ENCODE data around the gene VPS11. TPM values are rescaled to one million over a fixed set of nuclear protein-coding genes. Genes with fewer than 3 reads are reported as not detected.

The VPS11 gene
- polyA plus RNA-seq, 1 donor from 2014 or later, result 24.8 TPM

DNA sequence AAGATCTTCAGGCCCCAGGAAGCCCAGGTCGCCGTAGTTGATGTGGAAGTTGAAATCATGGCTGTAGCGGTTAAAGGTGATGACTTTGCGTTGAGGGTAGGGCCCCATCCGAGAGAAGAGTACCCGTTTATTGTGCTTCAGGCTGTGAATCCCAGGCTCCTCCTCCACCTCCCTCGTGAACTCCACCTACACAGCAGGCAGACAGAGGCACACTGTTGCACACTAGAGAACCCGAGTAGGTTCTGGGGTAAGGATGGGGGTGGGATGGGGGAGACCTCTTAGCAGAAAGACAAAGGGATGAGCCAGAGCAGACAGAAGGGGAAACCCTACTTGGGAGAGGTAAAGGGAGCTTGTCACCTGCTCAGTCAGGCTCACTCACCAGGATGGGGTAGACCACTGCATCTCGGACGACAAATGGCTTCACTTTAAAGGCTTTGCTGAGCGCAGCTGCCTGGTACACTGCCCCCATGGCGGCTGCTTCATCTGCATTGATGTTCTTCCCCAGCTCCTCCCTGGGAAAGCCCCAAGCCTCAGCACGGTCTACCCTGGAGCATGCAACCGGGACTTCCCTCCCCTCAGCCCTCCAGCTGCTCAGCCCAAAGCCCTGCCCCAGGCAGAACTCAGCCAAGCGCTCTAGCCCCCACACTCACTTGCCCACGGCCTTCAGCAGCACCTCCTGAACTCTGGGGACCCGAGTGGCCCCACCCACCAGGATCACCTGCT, 16.0 kb upstream of the VPS11 start:
- no peaks in the 10 kb centered on the region for H4K20me1 ChIP-seq (ENCODE audit: insufficient read depth)
- no peak overlapping the region for H3K9ac ChIP-seq (ENCODE audit: low read length)
- H3K9me2 ChIP-seq (ENCODE audit: insufficient read depth, low read length), result no peaks in the 10 kb centered on the region
- H3K4me2 ChIP-seq (ENCODE audit: low read length), result no peak overlapping the region
- H2AFZ ChIP-seq (ENCODE audit: low read depth, low read length), result no peak overlapping the region
- no peaks in the 10 kb centered on the region for H3K27me3 ChIP-seq (ENCODE audit: insufficient read depth, low read depth, low read length)
- H3K79me2 ChIP-seq (replicated peaks; ENCODE audit: insufficient read depth, low read length), result peaks cover 12% of the 10 kb centered on the region
- no peak overlapping the region for H3K27ac ChIP-seq (ENCODE audit: low read length)
- no peak overlapping the region for H3K4me3 ChIP-seq (ENCODE audit: low read length)
- peaks cover 10% of the 10 kb centered on the region for H3K36me3 ChIP-seq (ENCODE audit: insufficient read depth, low read length)
- no peaks in the 10 kb centered on the region for H3F3A ChIP-seq (ENCODE audit: insufficient read depth, low read length, poor library complexity, severe bottlenecking)
- no peaks in the 10 kb centered on the region for H3K9me3 ChIP-seq (ENCODE audit: low read length)
- TF ChIP-seq EP300 (conservative IDR thresholded peaks at IDR 0.05; ENCODE audit: poor library complexity, severe bottlenecking), result no peak
- TF ChIP-seq EZH2 (IDR thresholded peaks at IDR 0.05; ENCODE audit: borderline replicate concordance, insufficient read depth, low read length, poor library complexity, severe bottlenecking), result no peak
- TF ChIP-seq TAF1 (IDR thresholded peaks at IDR 0.05; ENCODE audit: low read depth), result no peak
- TF ChIP-seq POLR2AphosphoS5 (IDR thresholded peaks at IDR 0.05), result no peak
- TF ChIP-seq, protein P1, sequence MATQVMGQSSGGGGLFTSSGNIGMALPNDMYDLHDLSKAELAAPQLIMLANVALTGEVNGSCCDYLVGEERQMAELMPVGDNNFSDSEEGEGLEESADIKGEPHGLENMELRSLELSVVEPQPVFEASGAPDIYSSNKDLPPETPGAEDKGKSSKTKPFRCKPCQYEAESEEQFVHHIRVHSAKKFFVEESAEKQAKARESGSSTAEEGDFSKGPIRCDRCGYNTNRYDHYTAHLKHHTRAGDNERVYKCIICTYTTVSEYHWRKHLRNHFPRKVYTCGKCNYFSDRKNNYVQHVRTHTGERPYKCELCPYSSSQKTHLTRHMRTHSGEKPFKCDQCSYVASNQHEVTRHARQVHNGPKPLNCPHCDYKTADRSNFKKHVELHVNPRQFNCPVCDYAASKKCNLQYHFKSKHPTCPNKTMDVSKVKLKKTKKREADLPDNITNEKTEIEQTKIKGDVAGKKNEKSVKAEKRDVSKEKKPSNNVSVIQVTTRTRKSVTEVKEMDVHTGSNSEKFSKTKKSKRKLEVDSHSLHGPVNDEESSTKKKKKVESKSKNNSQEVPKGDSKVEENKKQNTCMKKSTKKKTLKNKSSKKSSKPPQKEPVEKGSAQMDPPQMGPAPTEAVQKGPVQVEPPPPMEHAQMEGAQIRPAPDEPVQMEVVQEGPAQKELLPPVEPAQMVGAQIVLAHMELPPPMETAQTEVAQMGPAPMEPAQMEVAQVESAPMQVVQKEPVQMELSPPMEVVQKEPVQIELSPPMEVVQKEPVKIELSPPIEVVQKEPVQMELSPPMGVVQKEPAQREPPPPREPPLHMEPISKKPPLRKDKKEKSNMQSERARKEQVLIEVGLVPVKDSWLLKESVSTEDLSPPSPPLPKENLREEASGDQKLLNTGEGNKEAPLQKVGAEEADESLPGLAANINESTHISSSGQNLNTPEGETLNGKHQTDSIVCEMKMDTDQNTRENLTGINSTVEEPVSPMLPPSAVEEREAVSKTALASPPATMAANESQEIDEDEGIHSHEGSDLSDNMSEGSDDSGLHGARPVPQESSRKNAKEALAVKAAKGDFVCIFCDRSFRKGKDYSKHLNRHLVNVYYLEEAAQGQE (IDR thresholded peaks at IDR 0.05; ENCODE audit: borderline replicate concordance), result no peak
- TF ChIP-seq RAD21 (conservative IDR thresholded peaks at IDR 0.05), result no peak
- TF ChIP-seq, protein P2, sequence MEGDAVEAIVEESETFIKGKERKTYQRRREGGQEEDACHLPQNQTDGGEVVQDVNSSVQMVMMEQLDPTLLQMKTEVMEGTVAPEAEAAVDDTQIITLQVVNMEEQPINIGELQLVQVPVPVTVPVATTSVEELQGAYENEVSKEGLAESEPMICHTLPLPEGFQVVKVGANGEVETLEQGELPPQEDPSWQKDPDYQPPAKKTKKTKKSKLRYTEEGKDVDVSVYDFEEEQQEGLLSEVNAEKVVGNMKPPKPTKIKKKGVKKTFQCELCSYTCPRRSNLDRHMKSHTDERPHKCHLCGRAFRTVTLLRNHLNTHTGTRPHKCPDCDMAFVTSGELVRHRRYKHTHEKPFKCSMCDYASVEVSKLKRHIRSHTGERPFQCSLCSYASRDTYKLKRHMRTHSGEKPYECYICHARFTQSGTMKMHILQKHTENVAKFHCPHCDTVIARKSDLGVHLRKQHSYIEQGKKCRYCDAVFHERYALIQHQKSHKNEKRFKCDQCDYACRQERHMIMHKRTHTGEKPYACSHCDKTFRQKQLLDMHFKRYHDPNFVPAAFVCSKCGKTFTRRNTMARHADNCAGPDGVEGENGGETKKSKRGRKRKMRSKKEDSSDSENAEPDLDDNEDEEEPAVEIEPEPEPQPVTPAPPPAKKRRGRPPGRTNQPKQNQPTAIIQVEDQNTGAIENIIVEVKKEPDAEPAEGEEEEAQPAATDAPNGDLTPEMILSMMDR (IDR thresholded peaks at IDR 0.05; ENCODE audit: poor library complexity, severe bottlenecking), result no peak
- no peak for TF ChIP-seq MXI1 (conservative IDR thresholded peaks at IDR 0.05; ENCODE audit: poor library complexity, severe bottlenecking)
- TF ChIP-seq SMC3 (conservative IDR thresholded peaks at IDR 0.05; ENCODE audit: poor library complexity), result no peak

DNA sequence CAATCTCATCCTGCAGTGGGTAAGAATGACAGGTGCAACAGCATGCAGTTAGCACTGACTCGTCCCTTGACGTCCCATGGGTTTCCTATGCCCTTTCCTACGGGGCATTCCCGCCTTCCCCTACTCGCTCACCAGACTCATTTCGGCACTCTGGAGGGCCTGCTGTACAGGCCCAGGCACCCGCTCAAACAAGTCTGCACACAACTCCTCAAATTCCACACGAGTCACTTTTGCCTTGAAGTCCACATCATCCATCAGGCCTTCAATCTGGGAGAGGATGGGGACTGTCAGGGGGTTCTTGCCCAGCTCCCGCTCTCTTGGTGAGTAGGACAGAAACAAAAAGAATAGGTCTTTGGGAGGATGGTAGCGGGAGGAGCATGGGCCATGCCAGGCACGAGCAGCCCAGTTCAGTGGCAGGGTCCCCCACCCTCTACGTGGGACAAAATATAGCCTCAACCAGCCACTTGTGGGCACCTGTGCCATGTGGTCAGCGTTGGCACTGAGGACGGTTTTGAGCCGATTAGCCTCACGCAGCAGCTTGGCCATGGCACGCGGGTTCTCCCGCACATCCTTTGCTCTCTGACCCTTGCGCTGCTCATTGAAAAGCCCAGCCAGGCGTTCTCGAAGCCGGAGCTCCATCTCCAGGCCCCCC, 15.3 kb upstream of the VPS11 start:
- no peak overlapping the region for H3K4me3 ChIP-seq (ENCODE audit: low read length)
- H3K27me3 ChIP-seq (ENCODE audit: insufficient read depth, low read depth, low read length), result no peaks in the 10 kb centered on the region
- no peak overlapping the region for H3K4me2 ChIP-seq (ENCODE audit: low read length)
- peaks cover 10% of the 10 kb centered on the region for H3K36me3 ChIP-seq (ENCODE audit: insufficient read depth, low read length)
- H3K27ac ChIP-seq (ENCODE audit: low read length), result no peak overlapping the region
- no peaks in the 10 kb centered on the region for H3F3A ChIP-seq (ENCODE audit: insufficient read depth, low read length, poor library complexity, severe bottlenecking)
- no peak overlapping the region for H2AFZ ChIP-seq (ENCODE audit: low read depth, low read length)
- no peaks in the 10 kb centered on the region for H3K9me3 ChIP-seq (ENCODE audit: low read length)
- peaks cover 12% of the 10 kb centered on the region for H3K79me2 ChIP-seq (replicated peaks; ENCODE audit: insufficient read depth, low read length)
- no peak overlapping the region for H3K9ac ChIP-seq (ENCODE audit: low read length)
- H4K20me1 ChIP-seq (ENCODE audit: insufficient read depth), result no peaks in the 10 kb centered on the region
- TF ChIP-seq MXI1 (conservative IDR thresholded peaks at IDR 0.05; ENCODE audit: poor library complexity, severe bottlenecking), result no peak
- TF ChIP-seq POLR2AphosphoS5 (IDR thresholded peaks at IDR 0.05), result no peak
- TF ChIP-seq TAF1 (IDR thresholded peaks at IDR 0.05; ENCODE audit: low read depth), result no peak
- no peak for TF ChIP-seq EZH2 (IDR thresholded peaks at IDR 0.05; ENCODE audit: borderline replicate concordance, insufficient read depth, low read length, poor library complexity, severe bottlenecking)
- TF ChIP-seq EP300 (conservative IDR thresholded peaks at IDR 0.05; ENCODE audit: poor library complexity, severe bottlenecking), result no peak
- TF ChIP-seq, protein P2 (IDR thresholded peaks at IDR 0.05; ENCODE audit: poor library complexity, severe bottlenecking), result no peak
- TF ChIP-seq, protein P1 (IDR thresholded peaks at IDR 0.05; ENCODE audit: borderline replicate concordance), result no peak
- TF ChIP-seq RAD21 (conservative IDR thresholded peaks at IDR 0.05), result no peak
- no peaks in the 10 kb centered on the region for H3K9me2 ChIP-seq (ENCODE audit: insufficient read depth, low read length)

All from neural cell (in vitro differentiated cells).